ENCODE measurements around the gene COMP. TPM values are rescaled to one million over a fixed set of nuclear protein-coding genes. Genes with fewer than 3 reads are reported as not detected.

COMP gene
- total and polyA plus RNA-seq, 4 donors: 9.8 to 142 (median 15.1) TPM

- H3K9me3 ChIP-seq (ENCODE audit: control insufficient read depth, low read length): no peaks in the 10 kb centered on the region
- no peaks in the 10 kb centered on the region for H3K36me3 ChIP-seq (ENCODE audit: control insufficient read depth in 1 of 2, insufficient read depth in 2 of 2, low read length in 1 of 2)
- H3K4me3 ChIP-seq (ENCODE audit: low read length in 2 of 2): no peak overlapping the region
- H3K27me3 ChIP-seq (ENCODE audit: control insufficient read depth in 1 of 2, insufficient read depth in 2 of 2, low read length in 1 of 2): no peaks in the 10 kb centered on the region
- no peak overlapping the region for H3K27ac ChIP-seq (ENCODE audit: low read depth in 1 of 2, low read length in 2 of 2)
- intact Hi-C loops (cut with DNase I): no loop called here
- ATAC-seq (ENCODE audit: low FRiP score) (no peak), DNase-seq (no peak)
- 65 to 68% methylated on average over 21 to 22 of the region's 22 CpGs for WGBS, 2 donors
- H3K4me1 ChIP-seq (ENCODE audit: control insufficient read depth in 1 of 2, insufficient read depth in 2 of 2, low read length in 2 of 2): no peaks in the 10 kb centered on the region
These were observed 7.6 kb upstream of the COMP start for GRCh38 chr19:18798384-18799352.

DNA sequence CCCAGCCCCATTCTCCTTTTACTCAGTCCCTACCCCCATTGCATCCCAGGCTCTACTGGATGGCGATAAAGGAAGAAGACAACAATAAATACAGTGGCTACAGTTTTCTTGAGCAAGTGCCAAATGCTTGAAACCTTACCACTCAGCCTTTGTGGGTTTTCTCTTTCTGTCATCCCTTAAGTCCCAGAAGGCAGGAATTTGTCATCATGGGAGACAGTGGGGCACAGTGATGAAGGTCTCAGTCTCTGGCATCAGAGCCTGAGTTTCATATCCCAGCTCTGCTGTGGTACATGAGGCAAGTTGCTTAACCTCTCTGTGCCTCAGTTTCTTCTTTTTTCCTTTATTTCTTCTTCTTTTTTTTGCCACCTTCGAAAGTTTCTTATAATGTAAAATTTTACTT lies 5.1 kb upstream of the COMP start:
- Histone ChIP-seq H3K36me3 (ENCODE audit: control insufficient read depth in 1 of 2, insufficient read depth in 2 of 2, low read length in 1 of 2) (no peaks in the 10 kb centered on the region), H3K27ac (ENCODE audit: low read depth in 1 of 2, low read length in 2 of 2) (no peak overlapping the region), H3K27me3 (ENCODE audit: control insufficient read depth in 1 of 2, insufficient read depth in 2 of 2, low read length in 1 of 2) (no peaks in the 10 kb centered on the region), H3K9me3 (ENCODE audit: control insufficient read depth, low read length) (no peaks in the 10 kb centered on the region), H3K4me1 (ENCODE audit: control insufficient read depth in 1 of 2, insufficient read depth in 2 of 2, low read length in 2 of 2) (no peaks in the 10 kb centered on the region), H3K4me3 (ENCODE audit: low read length in 2 of 2) (no peak overlapping the region)
- WGBS, 2 donors: 87 to 89% methylated on average over 2 of the region's 2 CpGs
- intact Hi-C loops (cut with DNase I): no loop called here
- ATAC-seq (ENCODE audit: low FRiP score) (no peak), DNase-seq (no peak)

- 4 to 5% methylated on average over 21 of the region's 21 CpGs for WGBS, 2 donors
- Histone ChIP-seq H3K36me3 (ENCODE audit: control insufficient read depth in 1 of 2, insufficient read depth in 2 of 2, low read length in 1 of 2) (no peaks in the 10 kb centered on the region), H3K27ac (ENCODE audit: low read depth in 1 of 2, low read length in 2 of 2) (no peak overlapping the region), H3K4me3 (ENCODE audit: low read length in 2 of 2) (no peak overlapping the region), H3K4me1 (ENCODE audit: control insufficient read depth in 1 of 2, insufficient read depth in 2 of 2, low read length in 2 of 2) (no peaks in the 10 kb centered on the region), H3K9me3 (ENCODE audit: control insufficient read depth, low read length) (no peaks in the 10 kb centered on the region), H3K27me3 (ENCODE audit: control insufficient read depth in 1 of 2, insufficient read depth in 2 of 2, low read length in 1 of 2) (no peaks in the 10 kb centered on the region)
- intact Hi-C loops (cut with DNase I): no loop called here
- peak in 1 of 2 donors; percentile 78 for DNase-seq
- peak; percentile 44 for ATAC-seq (ENCODE audit: low FRiP score)
These were observed 4.4 kb upstream of the COMP start for GRCh38 chr19:18795540-18795939.

DNA sequence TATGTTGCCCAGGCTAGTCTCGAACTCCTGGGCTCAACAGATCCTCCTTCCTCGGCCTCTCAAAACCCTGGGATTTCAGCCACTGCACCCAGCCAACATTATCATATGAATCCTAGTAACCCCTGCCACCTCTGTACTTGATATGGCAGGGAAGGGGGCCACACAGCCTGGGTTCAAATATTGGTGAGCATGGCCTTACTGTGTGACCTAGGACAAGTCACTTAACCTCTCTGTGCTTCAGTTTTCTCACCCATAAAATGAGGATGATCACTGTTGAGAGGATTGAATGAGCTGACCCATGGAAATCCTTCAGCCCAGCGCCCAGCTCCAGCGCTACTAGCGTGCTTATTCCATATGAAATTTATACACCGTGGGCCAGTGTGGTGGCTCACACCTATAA lies 3.6 kb upstream of the COMP start:
- Histone ChIP-seq H3K9me3 (ENCODE audit: control insufficient read depth, low read length) (no peaks in the 10 kb centered on the region), H3K36me3 (ENCODE audit: control insufficient read depth in 1 of 2, insufficient read depth in 2 of 2, low read length in 1 of 2) (no peaks in the 10 kb centered on the region), H3K27ac (ENCODE audit: low read depth in 1 of 2, low read length in 2 of 2) (no peak overlapping the region), H3K27me3 (ENCODE audit: control insufficient read depth in 1 of 2, insufficient read depth in 2 of 2, low read length in 1 of 2) (no peaks in the 10 kb centered on the region), H3K4me1 (ENCODE audit: control insufficient read depth in 1 of 2, insufficient read depth in 2 of 2, low read length in 2 of 2) (no peaks in the 10 kb centered on the region), H3K4me3 (ENCODE audit: low read length in 2 of 2) (no peak overlapping the region)
- no peak for ATAC-seq (ENCODE audit: low FRiP score)
- intact Hi-C loops (cut with DNase I): no loop called here
- WGBS, 2 donors: 92 to 96% methylated on average over 6 of the region's 6 CpGs
- no peak for DNase-seq

DNA sequence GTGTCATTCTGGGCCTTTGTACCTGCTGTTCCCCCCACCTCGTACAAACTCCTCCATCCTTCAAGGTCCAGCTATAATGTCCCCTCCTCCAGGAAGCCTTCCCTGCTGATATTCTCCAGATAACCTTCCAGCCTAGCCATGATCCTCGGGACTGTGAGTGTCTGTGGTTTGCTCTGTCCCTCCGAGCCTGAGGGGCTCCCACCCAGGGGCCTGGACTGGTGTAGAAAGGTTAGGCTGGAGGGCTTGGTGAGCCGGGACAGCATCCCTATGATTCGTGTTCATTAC lies 2.9 kb upstream of the COMP start:
- 77 to 80% methylated on average over 5 of the region's 5 CpGs for WGBS, 2 donors
- H3K27me3 ChIP-seq (ENCODE audit: control insufficient read depth in 1 of 2, insufficient read depth in 2 of 2, low read length in 1 of 2): no peaks in the 10 kb centered on the region
- H3K36me3 ChIP-seq (ENCODE audit: control insufficient read depth in 1 of 2, insufficient read depth in 2 of 2, low read length in 1 of 2): no peaks in the 10 kb centered on the region
- H3K4me1 ChIP-seq (ENCODE audit: control insufficient read depth in 1 of 2, insufficient read depth in 2 of 2, low read length in 2 of 2): no peaks in the 10 kb centered on the region
- no peak overlapping the region for H3K27ac ChIP-seq (ENCODE audit: low read depth in 1 of 2, low read length in 2 of 2)
- intact Hi-C loops (cut with DNase I): no loop called here
- H3K4me3 ChIP-seq (ENCODE audit: low read length in 2 of 2): no peak overlapping the region
- DNase-seq (no peak), ATAC-seq (ENCODE audit: low FRiP score) (no peak)
- no peaks in the 10 kb centered on the region for H3K9me3 ChIP-seq (ENCODE audit: control insufficient read depth, low read length)

DNA sequence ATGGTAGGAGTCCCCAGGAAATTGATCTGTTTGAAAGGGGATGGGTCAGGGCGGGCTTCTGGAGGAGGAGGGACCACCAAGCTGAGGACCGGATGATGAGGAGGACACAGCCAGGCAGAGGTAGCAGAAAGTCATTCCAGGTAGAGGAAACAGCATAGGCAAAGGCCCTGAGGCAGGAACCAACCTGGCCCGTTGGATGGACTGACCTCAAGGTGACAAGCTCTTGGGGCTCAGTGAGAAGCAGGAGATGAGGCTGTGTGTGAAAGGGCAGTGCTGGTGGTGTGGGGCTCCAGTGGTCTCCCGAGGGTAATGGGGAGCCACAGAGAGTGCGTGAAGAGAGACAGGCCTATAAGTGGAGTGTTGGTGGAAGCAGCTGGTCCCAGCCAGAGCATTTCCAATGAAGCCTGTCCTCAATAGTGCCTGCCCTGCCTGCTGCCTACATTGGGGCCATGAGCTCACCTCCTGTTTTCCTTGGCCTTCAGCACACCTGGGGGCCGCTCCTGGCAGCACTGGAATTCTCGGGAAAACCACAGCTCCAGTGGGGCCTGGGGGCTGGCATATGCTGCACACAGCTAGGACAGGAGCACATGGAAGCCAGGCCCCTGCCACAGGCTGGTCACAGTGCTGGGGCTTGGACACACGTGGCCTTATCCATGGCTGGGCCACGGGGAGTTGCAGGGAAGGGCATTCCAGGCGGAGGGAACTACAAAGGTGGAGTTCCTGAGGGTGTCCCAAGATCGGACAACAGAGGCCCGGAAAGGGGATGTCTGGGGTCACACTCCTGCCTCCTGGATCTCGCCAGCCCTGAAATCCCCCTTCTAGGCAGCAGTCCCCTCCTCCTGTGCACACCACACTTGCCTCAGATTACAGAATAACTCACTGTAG lies 2.3 kb upstream of the COMP start:
- Histone ChIP-seq H3K36me3 (ENCODE audit: control insufficient read depth in 1 of 2, insufficient read depth in 2 of 2, low read length in 1 of 2) (no peaks in the 10 kb centered on the region), H3K4me1 (ENCODE audit: control insufficient read depth in 1 of 2, insufficient read depth in 2 of 2, low read length in 2 of 2) (no peaks in the 10 kb centered on the region), H3K27ac (ENCODE audit: low read depth in 1 of 2, low read length in 2 of 2) (no peak overlapping the region), H3K27me3 (ENCODE audit: control insufficient read depth in 1 of 2, insufficient read depth in 2 of 2, low read length in 1 of 2) (no peaks in the 10 kb centered on the region), H3K9me3 (ENCODE audit: control insufficient read depth, low read length) (no peaks in the 10 kb centered on the region), H3K4me3 (ENCODE audit: low read length in 2 of 2) (no peak overlapping the region)
- ATAC-seq (ENCODE audit: low FRiP score) (no peak), DNase-seq (no peak)
- intact Hi-C loops (cut with DNase I): no loop called here
- 72 to 74% methylated on average over 13 of the region's 13 CpGs for WGBS, 2 donors

DNA sequence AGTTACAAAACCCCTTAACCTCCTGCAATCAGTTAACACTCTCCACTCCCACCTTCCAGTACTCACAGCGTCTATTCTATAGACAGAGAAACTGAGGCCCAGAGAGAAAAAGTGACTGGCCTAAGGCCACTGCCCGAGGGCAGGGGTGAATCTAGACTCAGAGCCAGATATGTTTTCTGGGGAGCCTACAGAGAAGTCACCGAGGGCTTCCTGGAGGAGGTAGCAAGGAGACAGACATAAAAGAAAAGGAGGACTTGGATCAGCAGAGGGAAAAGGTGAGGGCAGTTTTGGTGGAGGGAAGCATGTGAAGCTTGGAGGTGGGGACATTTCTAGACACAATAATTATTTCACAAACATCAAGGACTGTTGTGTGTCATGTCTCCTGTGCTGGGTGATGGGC lies 1.6 kb upstream of the COMP start:
- ATAC-seq (ENCODE audit: low FRiP score) (no peak), DNase-seq (no peak)
- WGBS, 2 donors: 86 to 89% methylated on average over 3 of the region's 3 CpGs
- no peaks in the 10 kb centered on the region for H3K4me1 ChIP-seq (ENCODE audit: control insufficient read depth in 1 of 2, insufficient read depth in 2 of 2, low read length in 2 of 2)
- H3K27ac ChIP-seq (ENCODE audit: low read depth in 1 of 2, low read length in 2 of 2): no peak overlapping the region
- intact Hi-C loops (cut with DNase I): no loop called here
- no peaks in the 10 kb centered on the region for H3K27me3 ChIP-seq (ENCODE audit: control insufficient read depth in 1 of 2, insufficient read depth in 2 of 2, low read length in 1 of 2)
- no peaks in the 10 kb centered on the region for H3K36me3 ChIP-seq (ENCODE audit: control insufficient read depth in 1 of 2, insufficient read depth in 2 of 2, low read length in 1 of 2)
- H3K4me3 ChIP-seq (ENCODE audit: low read length in 2 of 2): no peak overlapping the region
- no peaks in the 10 kb centered on the region for H3K9me3 ChIP-seq (ENCODE audit: control insufficient read depth, low read length)

DNA sequence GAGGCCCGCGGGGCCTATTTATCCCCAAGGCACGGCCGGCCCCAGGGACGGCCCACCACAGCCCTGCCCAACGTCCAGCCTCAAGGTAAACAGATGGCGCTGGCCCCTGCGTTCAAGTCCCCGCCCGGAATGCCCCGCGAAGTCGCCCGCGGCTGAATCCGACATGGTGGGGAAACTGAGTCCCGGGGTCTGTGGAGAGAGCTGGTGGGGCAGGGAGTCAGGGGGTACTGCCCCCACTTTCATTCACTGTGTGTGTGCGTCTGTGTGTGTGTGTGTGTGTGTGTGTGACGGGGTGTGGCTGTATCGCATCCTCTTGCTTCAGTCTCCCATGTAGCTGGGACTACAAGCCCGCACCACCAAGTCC lies 192 bp upstream of the COMP start:
- Histone ChIP-seq H3K4me3 (ENCODE audit: low read length in 2 of 2) (no peak overlapping the region), H3K27me3 (ENCODE audit: control insufficient read depth in 1 of 2, insufficient read depth in 2 of 2, low read length in 1 of 2) (no peaks in the 10 kb centered on the region), H3K4me1 (ENCODE audit: control insufficient read depth in 1 of 2, insufficient read depth in 2 of 2, low read length in 2 of 2) (no peaks in the 10 kb centered on the region), H3K36me3 (ENCODE audit: control insufficient read depth in 1 of 2, insufficient read depth in 2 of 2, low read length in 1 of 2) (no peaks in the 10 kb centered on the region), H3K27ac (ENCODE audit: low read depth in 1 of 2, low read length in 2 of 2) (no peak overlapping the region), H3K9me3 (ENCODE audit: control insufficient read depth, low read length) (no peaks in the 10 kb centered on the region)
- ATAC-seq (ENCODE audit: low FRiP score): no peak
- no peak for DNase-seq
- WGBS, 2 donors: 25% methylated on average over 19 to 21 of the region's 21 CpGs
- intact Hi-C loops (cut with DNase I): no loop called here
